Right lobe of liver (tissue), 4 donors: ENCODE results near the gene SEC14L1.

Experiments used
- CTCF ChIP-seq, 4 donors: fragments of 200-600 bp in 3 of 4; fragments of 450-650 bp in 1 of 4; IDR thresholded peaks; one replicate each; pipeline versions ENCODE4 v1.5.1 to v1.8.0; 2016 to 2022; ENCODE audit warnings: antibody characterized with exemption in 4 of 4, mild to moderate bottlenecking in 2 of 4
- POLR2A ChIP-seq: fragments of 450-650 bp; IDR thresholded peaks from one replicate; pipeline ENCODE4 v1.6.1; 2017; ENCODE audit warnings: antibody characterized with exemption, mild to moderate bottlenecking
- donor health status: DM: no; HTN: no; CAD: no.
- donor health status: DM: no; HTN: no; CAD: no.
- donor health status: DM: no; HTN: yes; CAD: no.

GRCh38 chr17:77145612-77146245 is 5.0 kb downstream of the SEC14L1 start:
- peak in 2 of 4 donors; percentile 13 to 17 for TF ChIP-seq CTCF (IDR thresholded peaks at IDR 0.05)
- no peak for TF ChIP-seq POLR2A
